Esophagus muscularis mucosa (tissue), 4 donors: ENCODE data around the gene GSE1.

Experiments
- CTCF ChIP-seq, 3 experiments: fragments of 200-600 bp in 2 of 3; fragments of 450-650 bp in 1 of 3; sonication (generic) in 2 of 3; IDR thresholded peaks; one replicate each; pipeline ENCODE4 v1.5.1; 2017 to 2019; ENCODE audit warnings: antibody characterized with exemption in 3 of 3, mild to moderate bottlenecking in 2 of 3, moderate library complexity in 1 of 3
- EP300 ChIP-seq: sonication (generic); formaldehyde crosslinking; IDR thresholded peaks from one replicate; pipeline ENCODE4 v1.6.1; 2017; ENCODE audit warnings: antibody characterized with exemption
- POLR2A ChIP-seq: fragments of 450-650 bp; IDR thresholded peaks from one replicate; pipeline ENCODE4 v1.6.1; 2017; ENCODE audit warnings: antibody characterized with exemption, moderate library complexity, mild to moderate bottlenecking, low read depth
- POLR2AphosphoS5 ChIP-seq, 2 donors: sonication (generic); formaldehyde crosslinking; IDR thresholded peaks; one replicate each; pipeline ENCODE4 v1.6.1; 2017; ENCODE audit warnings: antibody characterized with exemption in 2 of 2

- no peak for TF ChIP-seq CTCF (IDR thresholded peaks at IDR 0.05)
- TF ChIP-seq POLR2AphosphoS5 (IDR thresholded peaks at IDR 0.05), result no peak
- TF ChIP-seq EP300, result no peak
- TF ChIP-seq POLR2A, result no peak
These were observed 44.9 kb downstream of the GSE1 start for GRCh38 chr16:85657996-85658395.
